Measurements from ENCODE around the gene UCN3.
A peak's percentile ranks its signal among the peaks of the same experiment; 100 is the strongest.

The UCN3 gene

DNA sequence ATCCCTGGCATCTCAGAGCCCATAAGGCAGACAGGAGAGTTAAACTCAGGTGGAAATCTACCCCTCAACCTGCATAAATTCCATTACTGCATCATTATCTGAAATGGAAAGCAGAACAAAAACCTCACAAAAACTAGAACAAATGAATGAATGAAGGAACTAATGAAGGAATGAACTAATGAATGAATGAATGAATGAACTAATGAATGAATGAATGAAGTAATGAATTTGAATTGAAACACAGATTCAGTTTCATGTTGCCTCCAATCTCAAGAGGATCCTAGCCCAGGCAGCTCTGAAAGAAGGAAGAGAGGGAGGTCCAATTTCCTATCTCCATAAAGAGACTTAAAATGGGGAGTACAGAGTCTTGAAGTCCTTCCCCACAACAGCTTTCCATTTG lies 1.9 kb upstream of the UCN3 start:
- no peak overlapping the region for H3K4me3 ChIP-seq (ENCODE audit: low read depth, low read length)
- TF ChIP-seq, protein P1, sequence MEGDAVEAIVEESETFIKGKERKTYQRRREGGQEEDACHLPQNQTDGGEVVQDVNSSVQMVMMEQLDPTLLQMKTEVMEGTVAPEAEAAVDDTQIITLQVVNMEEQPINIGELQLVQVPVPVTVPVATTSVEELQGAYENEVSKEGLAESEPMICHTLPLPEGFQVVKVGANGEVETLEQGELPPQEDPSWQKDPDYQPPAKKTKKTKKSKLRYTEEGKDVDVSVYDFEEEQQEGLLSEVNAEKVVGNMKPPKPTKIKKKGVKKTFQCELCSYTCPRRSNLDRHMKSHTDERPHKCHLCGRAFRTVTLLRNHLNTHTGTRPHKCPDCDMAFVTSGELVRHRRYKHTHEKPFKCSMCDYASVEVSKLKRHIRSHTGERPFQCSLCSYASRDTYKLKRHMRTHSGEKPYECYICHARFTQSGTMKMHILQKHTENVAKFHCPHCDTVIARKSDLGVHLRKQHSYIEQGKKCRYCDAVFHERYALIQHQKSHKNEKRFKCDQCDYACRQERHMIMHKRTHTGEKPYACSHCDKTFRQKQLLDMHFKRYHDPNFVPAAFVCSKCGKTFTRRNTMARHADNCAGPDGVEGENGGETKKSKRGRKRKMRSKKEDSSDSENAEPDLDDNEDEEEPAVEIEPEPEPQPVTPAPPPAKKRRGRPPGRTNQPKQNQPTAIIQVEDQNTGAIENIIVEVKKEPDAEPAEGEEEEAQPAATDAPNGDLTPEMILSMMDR (IDR thresholded peaks at IDR 0.05; ENCODE audit: control insufficient read depth, extremely low read depth, insufficient read depth): no peak
- DNase-seq (ENCODE audit: low read depth): no peak

DNA sequence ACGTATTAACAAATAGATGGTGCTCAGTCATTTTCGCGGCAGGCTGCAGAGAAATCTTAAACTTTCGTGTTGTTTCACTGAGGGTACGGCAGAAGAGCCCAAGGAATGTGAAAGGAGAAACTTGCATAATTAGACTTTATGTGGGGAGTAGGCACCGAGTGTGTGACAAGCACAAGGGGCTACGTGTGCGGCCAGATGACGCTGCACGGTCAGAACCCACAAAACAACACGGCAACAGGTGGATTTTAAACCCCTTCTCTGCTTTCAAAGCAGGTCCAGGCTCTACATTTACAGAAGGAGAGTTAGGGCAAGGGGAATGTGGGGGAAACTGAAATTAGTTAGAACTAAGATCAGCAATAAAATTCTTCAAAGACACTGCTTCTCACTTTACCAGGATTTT lies 392 bp upstream of the UCN3 start:
- DNase-seq (ENCODE audit: low read depth): no peak
- TF ChIP-seq, protein P1 (IDR thresholded peaks at IDR 0.05; ENCODE audit: control insufficient read depth, extremely low read depth, insufficient read depth): no peak
- no peak overlapping the region for H3K4me3 ChIP-seq (ENCODE audit: low read depth, low read length)

DNA sequence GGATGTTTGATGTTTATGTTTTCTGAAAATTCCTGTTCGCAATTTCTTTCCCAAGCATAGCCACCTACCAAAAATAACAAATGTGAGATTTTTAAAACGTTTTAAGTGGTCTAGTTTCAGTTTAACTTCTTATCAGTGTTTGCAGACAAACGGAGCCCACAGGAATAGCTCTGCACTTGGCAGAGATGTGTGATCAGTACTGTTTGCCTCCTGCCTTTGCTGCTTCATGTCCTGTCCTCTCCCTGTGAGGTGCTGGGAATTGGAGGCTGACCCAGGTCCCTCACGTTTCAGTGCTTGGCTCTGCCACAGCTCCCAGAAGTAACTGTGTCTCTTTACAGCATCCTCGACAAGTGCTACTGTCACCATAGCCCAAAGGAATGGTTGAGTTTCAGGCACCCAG lies 1.2 kb downstream of the UCN3 start:
- no peak overlapping the region for H3K4me3 ChIP-seq (ENCODE audit: low read depth, low read length)
- TF ChIP-seq, protein P1 (IDR thresholded peaks at IDR 0.05; ENCODE audit: control insufficient read depth, extremely low read depth, insufficient read depth): no peak
- DNase-seq (ENCODE audit: low read depth): no peak

DNA sequence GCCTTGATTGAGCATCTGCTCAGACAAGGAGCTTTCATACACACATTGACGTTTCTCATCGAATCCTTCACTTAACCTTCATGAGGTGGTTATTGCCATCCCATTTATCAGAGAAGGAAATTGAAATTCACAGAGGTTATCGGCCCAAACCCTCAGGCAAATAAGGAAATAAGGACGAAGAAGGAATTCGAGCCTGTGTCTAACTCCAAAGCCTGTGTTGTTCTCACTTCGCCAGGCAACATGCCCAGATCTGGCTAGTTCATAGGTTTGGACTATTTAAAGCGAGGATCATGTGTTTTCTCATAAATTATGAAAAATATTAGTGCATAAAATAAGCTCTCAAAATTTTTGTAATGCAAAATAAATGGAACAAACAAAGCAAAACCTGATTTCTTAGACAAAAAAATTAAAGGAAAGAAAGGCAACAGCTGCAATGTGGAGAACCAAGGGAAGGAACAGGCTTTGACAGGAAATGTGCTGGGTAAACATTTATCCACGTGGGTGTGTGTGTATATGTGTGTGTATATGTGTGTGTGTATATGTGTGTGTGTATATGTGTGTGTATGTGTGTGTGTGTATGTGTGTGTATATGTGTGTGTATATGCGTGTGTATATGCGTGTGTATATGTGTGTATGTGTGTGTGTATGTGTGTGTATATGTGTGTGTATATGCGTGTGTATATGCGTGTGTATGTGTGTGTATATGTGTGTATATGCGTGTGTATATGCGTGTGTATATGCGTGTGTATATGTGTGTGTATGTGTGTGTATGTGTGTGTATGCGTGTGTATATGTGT lies 4.8 kb downstream of the UCN3 start:
- H3K4me3 ChIP-seq (ENCODE audit: low read depth, low read length): no peak overlapping the region
- DNase-seq (ENCODE audit: low read depth): peak; percentile 22
- TF ChIP-seq, protein P1 (IDR thresholded peaks at IDR 0.05; ENCODE audit: control insufficient read depth, extremely low read depth, insufficient read depth): no peak

DNA sequence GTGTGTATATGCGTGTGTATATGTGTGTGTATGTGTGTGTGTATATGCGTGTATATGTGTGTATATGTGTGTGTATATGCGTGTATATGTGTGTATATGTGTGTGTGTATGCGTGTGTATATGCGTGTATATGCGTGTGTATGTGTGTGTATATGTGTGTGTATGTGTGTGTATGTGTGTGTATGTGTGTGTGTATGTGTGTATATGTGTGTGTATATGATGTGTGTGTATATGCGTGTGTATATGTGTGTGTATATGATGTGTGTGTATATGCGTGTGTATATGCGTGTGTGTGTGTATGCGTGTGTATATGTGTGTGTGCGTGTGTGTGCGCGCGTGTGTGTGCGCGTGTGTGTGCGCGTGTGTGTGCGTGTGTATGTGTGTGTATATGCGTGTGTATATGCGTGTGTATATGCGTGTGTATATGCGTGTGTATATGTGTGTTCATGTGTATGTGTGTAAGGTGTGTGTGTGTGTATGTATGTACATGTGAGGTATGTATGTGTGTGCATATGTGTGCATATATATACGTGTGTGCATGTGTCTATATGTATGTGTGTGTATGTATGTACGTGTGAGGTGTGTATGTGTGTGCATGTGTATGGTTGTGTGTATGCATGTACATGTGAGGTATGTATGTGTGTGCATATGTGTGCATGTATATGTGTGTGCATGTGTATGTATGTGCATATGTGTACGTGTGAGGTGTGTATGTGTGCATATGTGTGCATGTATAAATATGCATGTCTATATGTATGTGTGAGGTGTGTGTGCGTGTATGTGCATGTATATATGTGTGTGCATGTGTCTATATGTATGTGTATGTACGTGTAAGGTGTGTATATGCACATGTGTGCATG lies 6.0 kb downstream of the UCN3 start:
- TF ChIP-seq, protein P1 (IDR thresholded peaks at IDR 0.05; ENCODE audit: control insufficient read depth, extremely low read depth, insufficient read depth): no peak
- no peak overlapping the region for H3K4me3 ChIP-seq (ENCODE audit: low read depth, low read length)
- DNase-seq (ENCODE audit: low read depth): no peak

DNA sequence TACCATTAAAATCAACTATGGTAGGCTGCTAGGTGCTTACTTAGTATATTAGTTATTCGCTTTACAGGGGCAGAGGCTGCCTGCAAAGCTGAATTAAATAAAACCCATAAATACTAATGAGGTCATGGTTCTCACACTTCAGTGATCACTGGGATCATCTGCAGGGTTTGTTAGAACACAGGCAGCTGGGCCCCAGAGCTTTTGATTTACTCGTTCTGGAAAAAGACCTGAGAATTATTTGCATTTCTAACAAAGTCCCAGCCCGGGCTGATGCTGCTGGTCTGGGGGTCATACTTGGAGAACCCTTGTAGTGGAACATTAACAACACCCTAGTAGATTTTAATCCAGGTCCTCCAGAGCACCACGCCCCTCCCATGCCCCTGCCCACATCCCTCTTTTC lies 8.5 kb downstream of the UCN3 start:
- TF ChIP-seq, protein P1 (IDR thresholded peaks at IDR 0.05; ENCODE audit: control insufficient read depth, extremely low read depth, insufficient read depth): no peak
- DNase-seq (ENCODE audit: low read depth): no peak
- H3K4me3 ChIP-seq (ENCODE audit: low read depth, low read length): no peak overlapping the region

All from LNCaP clone FGC (cell line).